Endothelial cell of umbilical vein (primary cell): ENCODE data around the gene MATCAP1. TPM values are rescaled to one million over a fixed set of nuclear protein-coding genes. Genes with fewer than 3 reads are reported as not detected.

ENCODE experiments used
- BruUV-seq: library from RNA; stranded (reverse); fragments of 400-500 nt; replicated peaks from 2 replicates; lab custom pipeline; 2021; lab: Mats Ljungman, UMichigan
- CTCF ChIA-PET: fragments of 300-600, 350-600 bp; sonication (Branson Sonifier 250); formaldehyde crosslinking; loops from one replicate; lab custom pipeline; 2021; ENCODE audit warnings: antibody characterized with exemption, inconsistent platforms; lab: Charles Lee
- POLR2A ChIA-PET: fragments of 300-600, 350-600 bp; sonication (Branson Sonifier 250); formaldehyde crosslinking; loops from one replicate; lab custom pipeline; 2021; ENCODE audit warnings: antibody characterized with exemption, inconsistent platforms; lab: Charles Lee
- DNase-seq: peaks from one replicate; pipeline ENCODE4 v3.0.0-alpha.2; 2011; ENCODE audit warnings: low read depth, low spot score
- FAIRE-seq: peaks from 2 replicates; lab custom pipeline; 2011; peaks lifted over from hg19 to GRCh38; lab: Jason Lieb, UNC
- H2AFZ ChIP-seq: 2 replicates; pipeline ENCODE4 v1.6.0; 2012; ENCODE audit warnings: low read depth, low read length, control low read depth, inconsistent platforms
- H3K27ac ChIP-seq: 2 replicates; pipeline ENCODE4 v1.5.1; 2011; ENCODE audit warnings: low read depth, mild to moderate bottlenecking, control low read depth, low read length, moderate library complexity; ENCODE audit not compliant: insufficient read depth
- H3K27me3 ChIP-seq, 2 experiments: 2 replicates each; pipeline versions ENCODE4 v1.6.0 to v1.6.1; 2011; ENCODE audit warnings: low read length in 2 of 2, mixed read lengths in 1 of 2; ENCODE audit not compliant: control insufficient read depth in 2 of 2, insufficient read depth in 2 of 2
- H3K36me3 ChIP-seq, 2 experiments: 2 replicates in 1 of 2; 3 replicates in 1 of 2; pipeline ENCODE4 v1.5.1; 2011; ENCODE audit warnings: low read length in 2 of 2, mild to moderate bottlenecking in 1 of 2, moderate library complexity in 1 of 2; ENCODE audit not compliant: control insufficient read depth in 2 of 2, insufficient read depth in 2 of 2; ENCODE audit errors: extremely low read depth in 1 of 2
- H3K4me1 ChIP-seq: 3 replicates; pipeline ENCODE4 v1.5.1; 2011; ENCODE audit warnings: mild to moderate bottlenecking, low read length; ENCODE audit not compliant: control insufficient read depth, insufficient read depth; ENCODE audit errors: extremely low read depth
- H3K4me2 ChIP-seq: 2 replicates; pipeline ENCODE4 v1.6.1; 2011; ENCODE audit warnings: low read length, control low read depth, mixed read lengths; ENCODE audit not compliant: insufficient read depth
- H3K4me3 ChIP-seq, 3 experiments: fragments of 200-600 bp in 1 of 3; sonication (generic), shearing (Covaris generic) in 1 of 3; replicated peaks in 1 of 3; 2 replicates each; pipeline ENCODE4 v1.5.1; 2011 to 2016; ENCODE audit warnings: control low read depth in 3 of 3, low read length in 3 of 3, mild to moderate bottlenecking in 2 of 3, inconsistent platforms in 1 of 3, low read depth in 1 of 3, moderate library complexity in 1 of 3; ENCODE audit not compliant: insufficient read depth in 1 of 3
- H3K79me2 ChIP-seq: 2 replicates; pipeline ENCODE4 v1.6.0; 2012; ENCODE audit warnings: low read length, inconsistent platforms; ENCODE audit not compliant: control insufficient read depth, insufficient read depth
- H3K9ac ChIP-seq: replicated peaks from 2 replicates; pipeline ENCODE3; 2011; ENCODE audit warnings: low read length, control low read depth; ENCODE audit not compliant: insufficient read depth; ENCODE audit errors: extremely low read depth
- H3K9me1 ChIP-seq: replicated peaks from 3 replicates; pipeline ENCODE4 v1.6.0; 2011; ENCODE audit warnings: mild to moderate bottlenecking, low read length; ENCODE audit not compliant: control insufficient read depth, insufficient read depth; ENCODE audit errors: extremely low read depth
- H3K9me3 ChIP-seq: replicated peaks from 2 replicates; pipeline ENCODE4 v1.5.1; 2012; ENCODE audit warnings: low read length, inconsistent platforms; ENCODE audit not compliant: control insufficient read depth, insufficient read depth
- H4K20me1 ChIP-seq: replicated peaks from 2 replicates; pipeline ENCODE3; 2011; ENCODE audit warnings: mild to moderate bottlenecking, low read length; ENCODE audit not compliant: control insufficient read depth, insufficient read depth; ENCODE audit errors: extremely low read depth
- CTCF ChIP-seq, 2 donors: IDR thresholded peaks; 1 replicate in 1 of 2; 2 replicates in 1 of 2; pipeline ENCODE4 v1.5.1; 2011; ENCODE audit warnings: low read length in 2 of 2, mild to moderate bottlenecking in 2 of 2, moderate library complexity in 2 of 2, control low read depth in 1 of 2, inconsistent platforms in 1 of 2, low read depth in 1 of 2; ENCODE audit not compliant: insufficient read depth in 1 of 2; ENCODE audit errors: extremely low read depth in 1 of 2
- EZH2 ChIP-seq: IDR thresholded peaks from 2 replicates; pipeline ENCODE4 v1.6.1; 2012; ENCODE audit warnings: borderline replicate concordance, low read depth, mild to moderate bottlenecking, moderate library complexity, low read length, inconsistent platforms; ENCODE audit not compliant: severe bottlenecking
- FOS ChIP-seq: IDR thresholded peaks from 2 replicates; pipeline ENCODE4 v1.6.1; 2011; ENCODE audit warnings: mild to moderate bottlenecking, low read length, moderate library complexity, borderline replicate concordance; ENCODE audit not compliant: insufficient read depth
- GATA2 ChIP-seq: IDR thresholded peaks from 2 replicates; pipeline ENCODE4 v1.7.0; 2011; ENCODE audit warnings: low read depth, mild to moderate bottlenecking, moderate library complexity, mixed read lengths, low read length; ENCODE audit not compliant: insufficient read length, insufficient read depth
- JUN ChIP-seq: IDR thresholded peaks from 2 replicates; pipeline ENCODE4 v1.6.1; 2011; ENCODE audit warnings: borderline replicate concordance, low read depth; ENCODE audit not compliant: insufficient read length, insufficient read depth
- MAX ChIP-seq: IDR thresholded peaks from 2 replicates; pipeline ENCODE4 v1.6.1; 2011; ENCODE audit not compliant: insufficient read depth, insufficient read length
- MYC ChIP-seq: IDR thresholded peaks from one replicate; pipeline ENCODE4 v1.6.1; 2011; ENCODE audit warnings: mild to moderate bottlenecking, low read depth, low read length
- POLR2A ChIP-seq: IDR thresholded peaks from 2 replicates; pipeline ENCODE4 v1.6.1; 2012; ENCODE audit warnings: low read depth, mild to moderate bottlenecking, control low read depth, low read length
- POLR2AphosphoS5 ChIP-seq: IDR thresholded peaks from 2 replicates; pipeline ENCODE4 v1.6.1; 2012; ENCODE audit warnings: low read depth, mild to moderate bottlenecking, control low read depth, low read length, moderate library complexity; ENCODE audit not compliant: insufficient read depth
- dilution Hi-C: fragments of 300-500 bp; cut with MboI; formaldehyde crosslinking; loops from one replicate; pipeline ENCODE4 v1.15.0; 2019; ENCODE audit warnings: low sequenced_read_pairs; ENCODE audit not compliant: extremely low pct_ligation_motif_present
- intact Hi-C: fragments of 100-400 bp; cut with micrococcal nuclease; formaldehyde crosslinking; loops from one replicate; pipeline ENCODE4 v1.10.0; 2022
- polyA plus RNA-seq, 4 experiments: library from polyadenylated mRNA; depleted of rRNA in 3 of 4; stranded (reverse) in 3 of 4; unstranded in 1 of 4; fragments of >200 nt; gene quantifications; 2 replicates each; pipeline versions ENCODE4 v1.2.1 to v1.2.3, GENCODE V29; 2011 to 2012; ENCODE audit warnings: missing spikeins in 1 of 4
- total RNA-seq: library from RNA; stranded (reverse); gene quantifications from 2 replicates; pipeline ENCODE4 v1.2.3, GENCODE V29; 2021

Gene MATCAP1
- total and polyA plus RNA-seq, 2 donors (not counting 3 experiments of a cell fraction or from before 2014, with no cell fraction given) = 44.5 to 53.3 TPM

GRCh38 chr16:67194260-67194659, 10.5 kb upstream of the MATCAP1 start:
- Histone ChIP-seq H3K9ac (no peak overlapping the region), H3K27ac (peak overlapping the region; percentile 8), H3K79me2 (peaks cover 46% of the 10 kb centered on the region), H3K9me1 (no peaks in the 10 kb centered on the region), H3K27me3 (no peaks in the 10 kb centered on the region), H3K9me3 (no peaks in the 10 kb centered on the region), H3K4me3 (no peak overlapping the region), H3K4me2 (peak overlapping the region; percentile 69), H3K4me1 (peaks cover 38% of the 10 kb centered on the region), H2AFZ (no peak overlapping the region), H4K20me1 (no peaks in the 10 kb centered on the region), H3K36me3 (peaks cover 19 to 38% of the 10 kb centered on the region in 2 experiments)
- ChIA-PET CTCF (interaction anchor here (1.1 to 1.3 kb wide), 2 partner anchors 9 to 10 kb away, joined by 3 read pairs; no protein-coding TSS in a partner anchor), POLR2A (no interaction called here)
- TF ChIP-seq MAX (no peak), POLR2AphosphoS5 (no peak), EZH2 (no peak), POLR2A (no peak), JUN (no peak), CTCF (IDR thresholded peaks at IDR 0.05; ENCODE audit: extremely low read depth in 1 of 2, insufficient read depth in 1 of 2, low read depth in 1 of 2, low read length in 2 of 2) (no peak), MYC (no peak), GATA2 (no peak), FOS (no peak)
- intact Hi-C loops (loop anchor here (5.0 to 10.0 kb wide), 2 partner anchors 33 to 201 kb away; partner anchors contain the start of genes TMEM208 and TPPP3), dilution Hi-C loops (no loop called here)
- BruUV-seq = no TSS peak
- FAIRE-seq = no peak
- DNase-seq = no peak
